K562 (cell line): Measurements from ENCODE around the gene GPR153.

Experiments used
- HLTF ChIP-seq: fragments of 450-650 bp; IDR thresholded peaks from 2 replicates; pipeline ENCODE4 v1.6.1; 2016
- NONO ChIP-seq, 2 experiments: fragments of 200-400 bp in 1 of 2; fragments of 450-650 bp in 1 of 2; formaldehyde crosslinking in 1 of 2; IDR thresholded peaks; 2 replicates each; pipeline ENCODE4 v1.6.1; 2017; ENCODE audit warnings: low read depth in 2 of 2, mild to moderate bottlenecking in 2 of 2, moderate library complexity in 2 of 2, low read length in 1 of 2
- TF ChIP-seq, protein P1 (sequence below): fragments of 250-450 bp; sonication (Bioruptor Pico); IDR thresholded peaks from 2 replicates; pipeline ENCODE4 v1.4.0; 2020; ENCODE audit warnings: mild to moderate bottlenecking, moderate library complexity

DNA sequence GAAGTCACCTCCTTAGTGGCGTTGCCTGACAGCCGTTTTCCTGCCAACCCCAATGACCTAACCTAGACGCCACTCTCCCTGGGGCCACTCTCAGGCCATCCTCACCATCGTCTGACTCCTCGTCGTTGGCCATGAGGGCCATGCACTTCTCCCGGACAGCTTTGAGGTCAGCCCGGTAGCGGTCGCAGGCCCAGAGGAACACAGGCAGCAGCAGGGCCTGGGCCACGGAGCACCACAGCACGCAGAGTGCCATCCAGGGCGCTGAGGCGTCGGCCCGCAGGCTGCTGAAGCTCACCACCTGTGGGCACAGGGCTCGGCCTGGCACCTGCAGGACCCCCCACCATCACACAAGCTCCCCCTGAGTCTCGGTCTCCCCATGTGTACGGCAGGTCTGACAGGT lies 9.7 kb downstream of the GPR153 start:
- TF ChIP-seq HLTF (no peak), NONO (IDR thresholded peaks at IDR 0.05; ENCODE audit: low read depth in 2 of 2, low read length in 1 of 2) (no peak)
- TF ChIP-seq, protein P1, sequence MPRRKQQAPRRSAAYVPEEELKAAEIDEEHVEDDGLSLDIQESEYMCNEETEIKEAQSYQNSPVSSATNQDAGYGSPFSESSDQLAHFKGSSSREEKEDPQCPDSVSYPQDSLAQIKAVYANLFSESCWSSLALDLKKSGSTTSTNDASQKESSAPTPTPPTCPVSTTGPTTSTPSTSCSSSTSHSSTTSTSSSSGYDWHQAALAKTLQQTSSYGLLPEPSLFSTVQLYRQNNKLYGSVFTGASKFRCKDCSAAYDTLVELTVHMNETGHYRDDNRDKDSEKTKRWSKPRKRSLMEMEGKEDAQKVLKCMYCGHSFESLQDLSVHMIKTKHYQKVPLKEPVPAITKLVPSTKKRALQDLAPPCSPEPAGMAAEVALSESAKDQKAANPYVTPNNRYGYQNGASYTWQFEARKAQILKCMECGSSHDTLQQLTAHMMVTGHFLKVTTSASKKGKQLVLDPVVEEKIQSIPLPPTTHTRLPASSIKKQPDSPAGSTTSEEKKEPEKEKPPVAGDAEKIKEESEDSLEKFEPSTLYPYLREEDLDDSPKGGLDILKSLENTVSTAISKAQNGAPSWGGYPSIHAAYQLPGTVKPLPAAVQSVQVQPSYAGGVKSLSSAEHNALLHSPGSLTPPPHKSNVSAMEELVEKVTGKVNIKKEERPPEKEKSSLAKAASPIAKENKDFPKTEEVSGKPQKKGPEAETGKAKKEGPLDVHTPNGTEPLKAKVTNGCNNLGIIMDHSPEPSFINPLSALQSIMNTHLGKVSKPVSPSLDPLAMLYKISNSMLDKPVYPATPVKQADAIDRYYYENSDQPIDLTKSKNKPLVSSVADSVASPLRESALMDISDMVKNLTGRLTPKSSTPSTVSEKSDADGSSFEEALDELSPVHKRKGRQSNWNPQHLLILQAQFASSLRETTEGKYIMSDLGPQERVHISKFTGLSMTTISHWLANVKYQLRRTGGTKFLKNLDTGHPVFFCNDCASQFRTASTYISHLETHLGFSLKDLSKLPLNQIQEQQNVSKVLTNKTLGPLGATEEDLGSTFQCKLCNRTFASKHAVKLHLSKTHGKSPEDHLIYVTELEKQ, result no peak
